Transverse colon (tissue), 4 donors: ENCODE data around the gene SEMA3E. TPM values are rescaled to one million over a fixed set of nuclear protein-coding genes. Genes with fewer than 3 reads are reported as not detected.

ENCODE experiments used
- DNase-seq: peaks from one replicate; pipeline ENCODE4 v3.0.0-alpha.2; 2019
- H3K27ac ChIP-seq, 4 donors: fragments of 200-600 bp; sonication (generic); 2 replicates each; pipeline ENCODE4 v1.5.1; 2016 to 2018; ENCODE audit warnings: inconsistent platforms in 4 of 4
- H3K27me3 ChIP-seq: fragments of 200-600 bp; sonication (generic); 2 replicates; pipeline ENCODE4 v1.5.1; 2017; ENCODE audit warnings: inconsistent platforms
- H3K36me3 ChIP-seq, 4 donors: fragments of 200-600 bp; sonication (generic); 2 replicates each; pipeline ENCODE4 v1.5.1; 2017 to 2019; ENCODE audit warnings: inconsistent platforms in 4 of 4
- H3K4me1 ChIP-seq, 4 donors: fragments of 200-600 bp; sonication (generic); 2 replicates each; pipeline ENCODE4 v1.5.1; 2017 to 2020; ENCODE audit warnings: inconsistent platforms in 4 of 4
- H3K4me3 ChIP-seq, 4 donors: fragments of 200-600 bp; sonication (generic); 1 replicate in 1 of 4; 2 replicates in 3 of 4; pipeline versions ENCODE4 v1.5.1 to v1.6.1; 2017 to 2019; ENCODE audit warnings: inconsistent platforms in 4 of 4
- H3K9me3 ChIP-seq, 2 donors: fragments of 200-600 bp; sonication (generic); 2 replicates each; pipeline ENCODE4 v1.5.1; 2017 to 2019; ENCODE audit warnings: inconsistent platforms in 2 of 2
- CTCF ChIP-seq, 5 experiments: fragments of 200-600 bp in 3 of 5; fragments of 450-650 bp in 2 of 5; sonication (generic) in 3 of 5; IDR thresholded peaks; 1 replicate in 2 of 5; 2 replicates in 3 of 5; pipeline ENCODE4 v1.5.1; 2016 to 2017; ENCODE audit warnings: antibody characterized with exemption in 5 of 5, inconsistent platforms in 3 of 5, mild to moderate bottlenecking in 2 of 5, moderate library complexity in 1 of 5
- EP300 ChIP-seq: sonication (generic); formaldehyde crosslinking; IDR thresholded peaks from one replicate; pipeline ENCODE4 v1.6.1; 2017; ENCODE audit warnings: antibody characterized with exemption, low read depth
- POLR2A ChIP-seq: fragments of 450-650 bp; IDR thresholded peaks from one replicate; pipeline ENCODE4 v1.6.1; 2016; ENCODE audit warnings: antibody characterized with exemption, mild to moderate bottlenecking, moderate library complexity
- POLR2AphosphoS5 ChIP-seq, 3 donors: sonication (generic); formaldehyde crosslinking; IDR thresholded peaks; one replicate each; pipeline ENCODE4 v1.6.1; 2016; ENCODE audit warnings: antibody characterized with exemption in 3 of 3
- WGBS, 2 donors: methylation state at CpG; one replicate each; pipeline ENCODE4 v1.1.5; 2018; ENCODE audit warnings: low coverage in 1 of 2; 5-methylcytosine and 5-hydroxymethylcytosine counted together
- in situ Hi-C, 4 donors: fragments of 200-750 bp; cut with MboI; loops; one replicate each; pipeline versions ENCODE4 v1.15.0 to v1.15.1; 2017; ENCODE audit warnings: low sequenced_read_pairs in 3 of 4, low pct_ligation_motif_present in 1 of 4, low pct_unique_long_range_greater_than_20kb in 1 of 4
- intact Hi-C: fragments of 100-400 bp; cut with DNase I; formaldehyde crosslinking; loops from one replicate; pipeline ENCODE4 v1.15.1; 2023; ENCODE audit warnings: low total_unique reads
- small RNA-seq, 4 donors: library from RNA; depleted of rRNA; stranded (forward); fragments of <200 nt; gene quantifications; one replicate each; pipeline ENCODE3, GENCODE V24; 2016
- total RNA-seq, 4 donors: library from RNA; depleted of rRNA; stranded (reverse); fragments of >200 nt; gene quantifications; one replicate each; pipeline ENCODE4 v1.1.0, GENCODE V29; 2016

Gene SEMA3E
- total RNA-seq, 4 donors from 2014 or later: 0.95 to 3.8 (median 1.4) TPM; not detected in 1

GRCh38 chr7:83321011-83321410, 327.9 kb downstream of the SEMA3E start:
- Histone ChIP-seq H3K9me3 (no peaks in the 10 kb centered on the region), H3K4me1 (no peaks in the 10 kb centered on the region), H3K27ac (no peak overlapping the region), H3K4me3 (no peak overlapping the region), H3K36me3 (no peaks in the 10 kb centered on the region), H3K27me3 (no peaks in the 10 kb centered on the region)
- WGBS, 2 donors: 79 to 80% methylated on average over 1 of the region's 1 CpG
- DNase-seq: no peak
- intact Hi-C loops (no loop called here), in situ Hi-C loops (no loop called here)
- TF ChIP-seq EP300: no peak
- TF ChIP-seq POLR2AphosphoS5 (IDR thresholded peaks at IDR 0.05): no peak
- no peak for TF ChIP-seq CTCF (IDR thresholded peaks at IDR 0.05)
- no peak for TF ChIP-seq POLR2A

GRCh38 chr7:83313931-83314330, 335.0 kb downstream of the SEMA3E start:
- H3K27ac ChIP-seq: no peak overlapping the region
- intact Hi-C loops: no loop called here

More at GRCh38 chr7:83313931-83314330, 335.0 kb downstream of the SEMA3E start:
- no peak overlapping the region for H3K4me3 ChIP-seq
- TF ChIP-seq EP300 (no peak), POLR2AphosphoS5 (IDR thresholded peaks at IDR 0.05) (no peak), CTCF (IDR thresholded peaks at IDR 0.05) (no peak), POLR2A (no peak)
- H3K27me3 ChIP-seq: no peaks in the 10 kb centered on the region
- WGBS, 2 donors: 88 to 90% methylated on average over 1 of the region's 1 CpG
- H3K4me1 ChIP-seq: no peaks in the 10 kb centered on the region
- in situ Hi-C loops: no loop called here
- H3K36me3 ChIP-seq: no peaks in the 10 kb centered on the region
- no peaks in the 10 kb centered on the region for H3K9me3 ChIP-seq
- no peak for DNase-seq

Small RNAs within 50 kb of the gene (small RNA-seq; reads per million reads assigned to genes)
- gene AC079987.1: 0 reads per million in 4 donors
